ENCODE measurements around the gene PHLPP1. TPM values are rescaled to one million over a fixed set of nuclear protein-coding genes. Genes with fewer than 3 reads are reported as not detected.

Gene PHLPP1
- total RNA-seq, 2 donors from 2014 or later, result 4.6 to 5.9 TPM

DNA sequence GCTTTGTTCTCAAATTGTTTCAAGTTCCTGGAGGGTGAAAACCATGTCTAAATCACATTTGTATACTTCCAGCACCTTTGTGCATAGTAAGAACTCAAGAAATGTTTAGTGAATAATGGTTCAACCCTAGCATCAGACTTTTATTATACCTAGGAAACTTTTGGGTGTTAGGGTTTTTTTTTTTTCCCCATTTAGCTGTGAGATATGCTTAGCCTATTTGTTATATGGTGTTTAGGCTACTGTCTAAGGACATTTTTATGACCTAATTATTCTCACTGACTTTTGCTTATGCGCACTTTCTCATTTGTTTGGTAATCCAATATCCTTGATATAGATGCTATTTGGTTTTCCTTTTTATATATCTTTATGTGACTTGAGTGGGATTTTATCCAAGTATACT, 164.7 kb downstream of the PHLPP1 start:
- TF ChIP-seq, protein P1, sequence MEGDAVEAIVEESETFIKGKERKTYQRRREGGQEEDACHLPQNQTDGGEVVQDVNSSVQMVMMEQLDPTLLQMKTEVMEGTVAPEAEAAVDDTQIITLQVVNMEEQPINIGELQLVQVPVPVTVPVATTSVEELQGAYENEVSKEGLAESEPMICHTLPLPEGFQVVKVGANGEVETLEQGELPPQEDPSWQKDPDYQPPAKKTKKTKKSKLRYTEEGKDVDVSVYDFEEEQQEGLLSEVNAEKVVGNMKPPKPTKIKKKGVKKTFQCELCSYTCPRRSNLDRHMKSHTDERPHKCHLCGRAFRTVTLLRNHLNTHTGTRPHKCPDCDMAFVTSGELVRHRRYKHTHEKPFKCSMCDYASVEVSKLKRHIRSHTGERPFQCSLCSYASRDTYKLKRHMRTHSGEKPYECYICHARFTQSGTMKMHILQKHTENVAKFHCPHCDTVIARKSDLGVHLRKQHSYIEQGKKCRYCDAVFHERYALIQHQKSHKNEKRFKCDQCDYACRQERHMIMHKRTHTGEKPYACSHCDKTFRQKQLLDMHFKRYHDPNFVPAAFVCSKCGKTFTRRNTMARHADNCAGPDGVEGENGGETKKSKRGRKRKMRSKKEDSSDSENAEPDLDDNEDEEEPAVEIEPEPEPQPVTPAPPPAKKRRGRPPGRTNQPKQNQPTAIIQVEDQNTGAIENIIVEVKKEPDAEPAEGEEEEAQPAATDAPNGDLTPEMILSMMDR (IDR thresholded peaks at IDR 0.05), result no peak
- Histone ChIP-seq H3K36me3 (no peaks in the 10 kb centered on the region), H3K27ac (no peak overlapping the region), H3K27me3 (no peaks in the 10 kb centered on the region), H3K4me3 (no peak overlapping the region), H3K4me1 (peaks cover 0 to 31% of the 10 kb centered on the region in 2 donors), H3K9me3 (no peaks in the 10 kb centered on the region)
- no peak for DNase-seq (ENCODE audit: low spot score)

DNA sequence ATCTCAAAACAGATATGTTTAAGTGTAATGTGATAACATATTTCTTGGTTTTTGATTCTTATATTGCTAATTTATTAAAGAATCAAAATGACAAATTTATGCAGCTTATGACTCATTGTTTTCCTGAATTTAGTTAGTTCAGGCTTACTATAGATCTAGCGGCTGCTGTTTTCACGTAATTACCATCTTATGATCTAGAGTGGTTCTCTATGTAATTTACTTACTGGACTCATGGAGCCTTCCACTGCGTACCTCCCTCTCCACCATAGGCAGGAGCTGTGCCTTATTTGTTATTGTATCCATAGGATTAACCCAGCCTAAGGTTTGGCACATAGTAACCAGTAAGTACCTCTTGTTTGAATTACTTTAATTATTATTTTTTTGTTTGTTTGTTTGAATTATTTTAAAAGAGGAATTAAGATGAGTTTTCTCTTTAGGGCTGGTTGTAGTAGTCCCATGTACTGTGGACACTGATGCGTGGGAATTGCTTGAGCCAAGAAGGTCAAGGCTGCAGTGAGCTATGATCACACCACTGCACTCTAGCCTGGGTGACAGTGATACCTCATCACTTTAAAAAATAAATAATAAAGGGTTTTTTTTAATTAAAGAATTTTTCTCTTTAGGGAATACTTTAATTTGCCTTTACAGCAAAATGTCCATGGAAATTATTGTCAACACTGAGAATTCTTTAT, 165.5 kb downstream of the PHLPP1 start:
- DNase-seq (ENCODE audit: low spot score), result no peak
- no peaks in the 10 kb centered on the region for H3K36me3 ChIP-seq
- no peaks in the 10 kb centered on the region for H3K9me3 ChIP-seq
- no peak overlapping the region for H3K27ac ChIP-seq
- peaks cover 0 to 31% of the 10 kb centered on the region in 2 donors for H3K4me1 ChIP-seq
- H3K27me3 ChIP-seq, result no peaks in the 10 kb centered on the region
- H3K4me3 ChIP-seq, result no peak overlapping the region
- TF ChIP-seq, protein P1 (IDR thresholded peaks at IDR 0.05), result no peak

DNA sequence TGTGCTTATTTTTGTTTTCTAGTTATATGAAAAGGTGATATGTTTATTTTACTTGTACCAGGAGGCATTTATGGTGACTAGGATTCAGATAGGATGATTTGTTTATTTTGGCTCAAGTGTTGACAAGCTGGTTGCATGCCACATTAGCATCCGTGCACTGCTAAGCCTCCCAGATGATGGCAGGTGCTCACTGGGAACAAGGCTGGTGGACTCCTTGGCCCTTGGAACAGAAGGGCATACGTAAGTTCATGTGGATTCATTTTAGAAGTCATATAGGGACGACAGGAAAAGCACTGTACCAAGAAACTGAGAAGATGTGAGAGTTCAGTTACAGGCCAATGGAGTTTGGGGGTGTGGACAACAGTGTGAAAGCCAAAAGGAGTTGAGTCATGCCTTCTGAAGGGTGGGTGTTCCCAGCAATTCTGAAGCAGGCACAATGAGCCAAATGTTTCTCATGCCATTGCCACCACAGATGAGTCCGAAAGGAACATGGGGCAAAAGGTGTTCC, 166.2 kb downstream of the PHLPP1 start:
- Histone ChIP-seq H3K36me3 (no peaks in the 10 kb centered on the region), H3K27ac (no peak overlapping the region), H3K9me3 (no peaks in the 10 kb centered on the region), H3K4me1 (peaks cover 0 to 31% of the 10 kb centered on the region in 2 donors), H3K27me3 (no peaks in the 10 kb centered on the region), H3K4me3 (no peak overlapping the region)
- DNase-seq (ENCODE audit: low spot score), result peak; percentile 73
- TF ChIP-seq, protein P1 (IDR thresholded peaks at IDR 0.05), result no peak

DNA sequence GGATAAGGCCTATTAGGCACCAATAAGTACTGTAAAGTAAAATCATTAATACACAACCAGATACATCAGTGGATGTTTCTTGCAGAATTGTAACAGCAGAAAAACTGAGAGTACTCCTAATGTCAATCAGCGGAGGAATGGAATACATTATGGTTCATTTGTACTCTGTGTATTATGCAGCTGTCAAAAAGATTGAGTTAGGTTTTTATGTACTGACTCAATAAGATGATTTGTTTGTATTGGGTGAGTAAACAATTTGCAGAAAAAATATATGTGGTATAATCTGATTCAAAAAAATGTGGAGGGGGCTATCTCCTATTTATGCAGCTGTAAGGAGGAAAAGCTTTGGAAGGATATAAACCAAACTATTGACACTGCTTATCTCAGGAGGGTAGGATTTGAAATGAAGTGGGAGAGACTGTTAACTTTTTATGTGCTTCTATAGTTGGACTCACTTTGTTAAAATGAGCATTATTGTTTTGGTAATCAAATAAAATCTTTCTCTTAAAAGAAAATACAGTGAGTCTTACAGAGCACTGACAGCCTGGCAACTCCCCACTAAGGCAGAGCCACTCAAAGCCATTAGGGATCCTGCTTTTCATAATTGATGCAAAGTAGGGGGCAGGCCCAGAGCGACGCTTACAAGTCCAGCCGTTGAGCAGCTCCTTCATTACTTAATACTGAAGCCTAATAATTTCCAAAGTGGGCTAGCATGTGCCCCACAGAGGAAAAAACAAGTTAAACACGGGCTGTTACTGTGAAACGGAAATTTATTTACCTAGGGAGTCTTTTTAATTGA, 168.8 kb downstream of the PHLPP1 start:
- TF ChIP-seq, protein P1 (IDR thresholded peaks at IDR 0.05), result no peak
- H3K27me3 ChIP-seq, result no peaks in the 10 kb centered on the region
- no peak for DNase-seq (ENCODE audit: low spot score)
- no peak overlapping the region for H3K27ac ChIP-seq
- no peak overlapping the region for H3K4me3 ChIP-seq
- H3K36me3 ChIP-seq, result no peaks in the 10 kb centered on the region
- peaks cover 0 to 9% of the 10 kb centered on the region in 2 donors for H3K4me1 ChIP-seq
- H3K9me3 ChIP-seq, result no peaks in the 10 kb centered on the region

DNA sequence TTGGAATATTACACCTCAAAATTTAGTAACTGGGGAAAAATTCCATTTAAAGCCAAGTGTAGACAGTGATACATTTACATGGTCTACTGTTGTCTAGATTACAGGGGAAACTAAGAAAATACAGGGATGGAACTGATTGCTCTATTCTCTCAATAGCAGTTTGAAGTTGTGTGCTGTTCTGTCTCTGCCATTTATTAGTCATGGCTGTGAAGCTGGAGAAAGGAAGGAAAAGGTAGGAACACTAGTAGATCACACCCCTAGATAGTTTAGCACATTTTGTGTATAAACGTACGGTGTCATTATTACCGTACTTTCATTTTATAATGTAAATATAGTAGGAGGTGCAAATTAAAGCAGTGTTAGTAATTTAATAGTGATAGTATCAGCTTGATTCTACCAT, 170.5 kb downstream of the PHLPP1 start:
- Histone ChIP-seq H3K27ac (no peak overlapping the region), H3K9me3 (no peaks in the 10 kb centered on the region), H3K4me1 (peaks cover 0 to 9% of the 10 kb centered on the region in 2 donors), H3K4me3 (no peak overlapping the region), H3K36me3 (no peaks in the 10 kb centered on the region), H3K27me3 (no peaks in the 10 kb centered on the region)
- DNase-seq (ENCODE audit: low spot score), result no peak
- TF ChIP-seq, protein P1 (IDR thresholded peaks at IDR 0.05), result no peak

Measured in right atrium auricular region (tissue), 2 donors.